Measurements from ENCODE around the gene C9. TPM values are rescaled to one million over a fixed set of nuclear protein-coding genes. Genes with fewer than 3 reads are reported as not detected.
"Not testable (repeated sequence)": the region's sequence is repeated elsewhere in the genome, so short reads cannot be mapped to it uniquely, and the experiment has no call there.

The C9 gene
- total RNA-seq, 2 experiments from 2014 or later: not detected

DNA sequence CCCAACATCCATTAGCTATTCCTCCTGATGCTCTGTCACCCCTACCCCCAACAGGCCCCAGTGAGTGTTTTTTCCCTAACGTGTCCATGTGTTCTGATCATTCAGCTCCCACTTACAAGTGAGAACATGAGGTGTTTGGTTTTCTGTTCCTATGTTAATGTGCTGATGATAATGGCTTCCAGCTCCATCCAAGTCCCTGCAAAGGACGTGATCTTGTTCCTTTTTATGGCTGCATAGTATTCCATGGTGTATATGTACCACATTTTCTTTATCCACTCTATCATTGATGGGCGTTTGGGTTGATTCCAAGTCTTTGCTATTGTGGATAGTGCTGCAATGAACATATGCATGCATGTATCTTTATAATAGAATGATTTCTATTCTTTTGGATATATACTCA, 47.8 kb downstream of the C9 start:
- H3K4me3 Mint-ChIP-seq; CTCF ChIA-PET; ATAC-seq; DNase-seq; H3K36me3 Mint-ChIP-seq (ENCODE audit: low read depth); POLR2A ChIA-PET; H3K9me3 Mint-ChIP-seq (ENCODE audit: insufficient read depth); H3K27ac Mint-ChIP-seq; H3K4me1 Mint-ChIP-seq (ENCODE audit: low read depth); H3K27me3 Mint-ChIP-seq (ENCODE audit: low read depth): not testable (repeated sequence)

- ATAC-seq: no peak
Observed at GRCh38 chr5:39315995-39316394, 48.3 kb downstream of the C9 start.

GRCh38 chr5:39314591-39314990, 49.7 kb downstream of the C9 start:
- H3K4me3 Mint-ChIP-seq: no peak overlapping the region
- POLR2A ChIA-PET: no interaction called here
- CTCF ChIA-PET: no interaction called here

More at GRCh38 chr5:39315995-39316394, 48.3 kb downstream of the C9 start:
- Mint-ChIP-seq H3K36me3 (ENCODE audit: low read depth) (no peaks in the 10 kb centered on the region), H3K27me3 (ENCODE audit: low read depth) (peaks cover 4% of the 10 kb centered on the region), H3K4me3 (no peak overlapping the region), H3K4me1 (ENCODE audit: low read depth) (no peaks in the 10 kb centered on the region), H3K27ac (no peak overlapping the region), H3K9me3 (ENCODE audit: insufficient read depth) (peaks cover 5% of the 10 kb centered on the region)
- CTCF ChIA-PET: no interaction called here
- POLR2A ChIA-PET: no interaction called here
- DNase-seq: no peak

DNA sequence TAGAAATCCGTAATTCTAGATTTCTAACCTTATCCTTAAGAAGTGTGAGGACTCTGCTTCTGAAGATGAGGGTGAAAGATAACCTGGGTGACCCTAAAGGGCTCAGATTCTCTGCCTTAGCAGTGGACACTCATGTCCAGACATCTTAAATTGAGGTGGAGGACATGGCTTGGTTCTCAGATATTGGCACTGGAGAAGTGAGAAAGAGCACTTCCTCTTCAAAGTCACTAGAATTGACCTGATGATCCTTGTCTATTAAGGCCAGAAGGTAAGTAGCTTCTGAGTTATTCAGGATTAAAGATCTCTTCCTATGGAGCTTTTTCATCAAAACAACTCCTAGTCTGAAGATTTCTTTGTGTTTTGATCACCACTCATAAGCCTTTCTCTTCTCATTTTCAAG, 54.8 kb downstream of the C9 start:
- H3K4me3 Mint-ChIP-seq: no peak overlapping the region
- H3K4me1 Mint-ChIP-seq (ENCODE audit: low read depth): no peaks in the 10 kb centered on the region
- no peak for ATAC-seq
- H3K27me3 Mint-ChIP-seq (ENCODE audit: low read depth): peaks cover 4% of the 10 kb centered on the region
- no peak for DNase-seq
- no peaks in the 10 kb centered on the region for H3K9me3 Mint-ChIP-seq (ENCODE audit: insufficient read depth)
- H3K36me3 Mint-ChIP-seq (ENCODE audit: low read depth): no peaks in the 10 kb centered on the region
- H3K27ac Mint-ChIP-seq: no peak overlapping the region
- CTCF ChIA-PET: interaction anchor here (0.8 to 1.1 kb wide), 2 partner anchors 14 to 26 kb away, joined by 3 read pairs; no protein-coding TSS in a partner anchor
- POLR2A ChIA-PET: interaction anchor here (0.6 kb wide), 1 partner anchor 333 kb away, joined by 3 read pairs; no protein-coding TSS in a partner anchor

More at GRCh38 chr5:39314591-39314990, 49.7 kb downstream of the C9 start:
- DNase-seq (no peak), ATAC-seq (no peak)
- Mint-ChIP-seq H3K9me3 (ENCODE audit: insufficient read depth) (peaks cover 5% of the 10 kb centered on the region), H3K36me3 (ENCODE audit: low read depth) (no peaks in the 10 kb centered on the region), H3K4me1 (ENCODE audit: low read depth) (no peaks in the 10 kb centered on the region), H3K27ac (no peak overlapping the region), H3K27me3 (ENCODE audit: low read depth) (peaks cover 6% of the 10 kb centered on the region)

GRCh38 chr5:39302472-39302871, 61.8 kb downstream of the C9 start:
- Mint-ChIP-seq H3K27me3 (ENCODE audit: low read depth) (peaks cover 8% of the 10 kb centered on the region), H3K4me1 (ENCODE audit: low read depth) (no peaks in the 10 kb centered on the region), H3K36me3 (ENCODE audit: low read depth) (no peaks in the 10 kb centered on the region), H3K27ac (no peak overlapping the region), H3K9me3 (ENCODE audit: insufficient read depth) (peaks cover 13% of the 10 kb centered on the region), H3K4me3 (no peak overlapping the region)
- ATAC-seq: no peak
- ChIA-PET CTCF (no interaction called here), POLR2A (no interaction called here)
- no peak for DNase-seq

DNA sequence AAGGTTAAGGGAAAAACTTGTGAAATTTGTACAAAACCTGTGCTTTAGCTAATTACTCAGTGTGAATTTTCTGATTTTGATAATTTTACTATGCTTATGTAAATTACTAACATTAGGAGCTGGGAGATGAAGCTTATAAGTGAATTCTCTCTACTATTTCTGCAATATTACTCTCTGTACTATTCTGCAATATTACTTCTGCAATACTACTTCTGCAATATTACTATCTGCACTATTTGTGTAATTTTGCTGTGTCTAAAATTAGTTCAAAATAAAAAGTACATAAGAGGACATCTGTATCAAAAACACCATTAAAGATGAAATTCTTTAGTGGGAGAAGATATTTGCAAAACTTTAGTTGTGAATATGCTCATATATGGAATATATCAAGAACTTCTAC, 62.9 kb downstream of the C9 start:
- DNase-seq (no peak), ATAC-seq (no peak)
- Mint-ChIP-seq H3K36me3 (ENCODE audit: low read depth) (no peaks in the 10 kb centered on the region), H3K27me3 (ENCODE audit: low read depth) (peaks cover 8% of the 10 kb centered on the region), H3K4me1 (ENCODE audit: low read depth) (no peaks in the 10 kb centered on the region), H3K4me3 (no peak overlapping the region), H3K9me3 (ENCODE audit: insufficient read depth) (peaks cover 13% of the 10 kb centered on the region), H3K27ac (no peak overlapping the region)
- CTCF ChIA-PET: no interaction called here
- POLR2A ChIA-PET: no interaction called here

DNA sequence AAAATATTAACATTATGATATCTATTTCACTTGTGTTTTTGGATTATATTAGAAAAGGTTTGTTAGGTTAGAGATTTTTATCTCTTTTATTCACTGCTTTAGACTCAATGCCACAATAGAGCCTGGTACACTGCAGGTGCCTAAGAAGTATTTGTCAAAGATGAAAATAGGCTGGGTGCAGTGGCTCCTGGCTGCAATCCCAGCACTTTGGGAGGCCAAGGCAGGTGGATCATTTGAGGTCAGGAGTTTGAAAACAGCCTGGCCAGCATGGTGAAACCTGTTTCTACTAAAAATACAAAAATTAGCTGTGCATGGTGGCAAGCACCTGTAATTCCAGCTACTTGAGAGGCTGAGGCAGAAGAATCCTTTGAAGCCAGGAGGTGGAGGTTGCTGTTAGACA, 64.3 kb downstream of the C9 start:
- Mint-ChIP-seq H3K9me3 (ENCODE audit: insufficient read depth) (peaks cover 13% of the 10 kb centered on the region), H3K36me3 (ENCODE audit: low read depth) (no peaks in the 10 kb centered on the region), H3K27ac (no peak overlapping the region), H3K27me3 (ENCODE audit: low read depth) (peaks cover 5% of the 10 kb centered on the region), H3K4me3 (no peak overlapping the region), H3K4me1 (ENCODE audit: low read depth) (no peaks in the 10 kb centered on the region)
- ChIA-PET POLR2A (no interaction called here), CTCF (no interaction called here)
- DNase-seq (no peak), ATAC-seq (no peak)

DNA sequence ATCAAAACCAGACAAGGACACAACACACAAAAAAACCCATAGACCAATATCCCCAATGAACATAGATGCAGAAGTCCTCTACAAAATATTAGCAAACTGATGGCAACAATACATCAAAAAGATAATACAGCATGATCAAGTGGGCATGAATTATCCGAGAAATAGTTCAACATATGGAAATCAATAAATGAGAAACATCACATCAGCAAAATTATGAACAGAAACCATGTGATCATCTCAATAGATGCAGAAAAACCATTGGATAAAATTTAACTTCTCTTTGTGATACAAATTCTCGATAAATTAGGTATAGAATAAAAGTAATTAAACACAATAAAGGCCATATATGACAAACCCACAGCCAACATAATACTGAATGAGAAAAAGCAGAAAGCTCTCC, 69.6 kb downstream of the C9 start:
- DNase-seq (no peak), ATAC-seq (no peak)
- peaks cover 12% of the 10 kb centered on the region for H3K27me3 Mint-ChIP-seq (ENCODE audit: low read depth)
- CTCF ChIA-PET: interaction anchor here (0.9 to 1.4 kb wide), 2 partner anchors 15 to 77 kb away, joined by 3 read pairs; no protein-coding TSS in a partner anchor
- no peaks in the 10 kb centered on the region for H3K36me3 Mint-ChIP-seq (ENCODE audit: low read depth)
- no peak overlapping the region for H3K27ac Mint-ChIP-seq
- no peak overlapping the region for H3K4me3 Mint-ChIP-seq
- H3K9me3 Mint-ChIP-seq (ENCODE audit: insufficient read depth): peaks cover 17% of the 10 kb centered on the region
- POLR2A ChIA-PET: no interaction called here
- no peaks in the 10 kb centered on the region for H3K4me1 Mint-ChIP-seq (ENCODE audit: low read depth)

- Mint-ChIP-seq H3K36me3 (ENCODE audit: low read depth) (peaks cover 15% of the 10 kb centered on the region), H3K27me3 (ENCODE audit: low read depth) (peaks cover 3% of the 10 kb centered on the region), H3K4me1 (ENCODE audit: low read depth) (peaks cover 22% of the 10 kb centered on the region), H3K4me3 (no peak overlapping the region), H3K9me3 (ENCODE audit: insufficient read depth) (no peaks in the 10 kb centered on the region), H3K27ac (no peak overlapping the region)
- ChIA-PET CTCF (interaction anchor here (0.7 to 15.1 kb wide), 7 partner anchors 10 to 213 kb away, joined by 3 to 319 read pairs (median 21); partner anchors contain the start of gene FYB1), POLR2A (interaction anchor here (0.7 to 2.8 kb wide), 2 partner anchors 67 to 114 kb away, joined by 3 to 12 read pairs; no protein-coding TSS in a partner anchor)
- ATAC-seq: no peak
- no peak for DNase-seq
Observed at GRCh38 chr5:39284552-39284951, 79.7 kb downstream of the C9 start.

DNA sequence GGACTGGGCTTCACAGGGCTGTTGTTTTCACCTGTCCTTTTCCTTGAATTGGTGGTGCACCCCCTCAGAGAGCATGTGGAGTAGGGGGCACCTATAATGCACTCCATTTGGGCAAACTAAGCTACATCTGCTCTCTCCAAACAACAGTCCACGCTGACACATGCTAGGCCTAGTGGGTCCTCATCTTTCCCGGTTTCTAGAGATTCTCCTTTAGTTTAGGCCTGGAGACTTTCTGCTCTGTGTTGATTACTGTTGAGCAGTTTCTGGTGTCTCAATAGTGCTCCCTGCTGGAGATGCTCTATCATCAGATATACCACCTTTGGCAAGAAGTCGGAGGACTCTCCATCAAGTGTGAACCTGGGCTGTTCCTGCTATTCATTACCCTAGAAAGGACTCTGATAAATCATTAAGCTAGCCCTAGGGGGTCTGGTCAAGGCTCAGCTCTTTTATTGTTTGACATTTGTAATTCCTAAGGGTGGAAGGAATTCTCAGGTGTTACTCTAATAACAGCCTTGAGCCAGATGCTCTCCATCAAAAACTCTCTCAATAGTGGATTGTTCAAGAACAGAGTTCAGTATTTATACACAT, 81.0 kb downstream of the C9 start:
- Mint-ChIP-seq H3K36me3 (ENCODE audit: low read depth) (peaks cover 26% of the 10 kb centered on the region), H3K27ac (no peak overlapping the region), H3K4me1 (ENCODE audit: low read depth) (peaks cover 22% of the 10 kb centered on the region), H3K27me3 (ENCODE audit: low read depth) (peaks cover 3% of the 10 kb centered on the region), H3K9me3 (ENCODE audit: insufficient read depth) (no peaks in the 10 kb centered on the region), H3K4me3 (no peak overlapping the region)
- POLR2A ChIA-PET: interaction anchor here (1.0 to 2.8 kb wide), 2 partner anchors 66 to 71 kb away, joined by 4 to 12 read pairs; no protein-coding TSS in a partner anchor
- CTCF ChIA-PET: interaction anchor here (0.6 to 15.1 kb wide), 51 partner anchors 9 to 212 kb away, joined by 3 to 319 read pairs (median 6); partner anchors contain the start of gene FYB1
- DNase-seq (peak; percentile 81), ATAC-seq (peak; percentile 100)

GRCh38 chr5:39282561-39282960, 81.7 kb downstream of the C9 start:
- DNase-seq (no peak), ATAC-seq (no peak)
- H3K36me3 Mint-ChIP-seq (ENCODE audit: low read depth): peaks cover 29% of the 10 kb centered on the region
- H3K4me1 Mint-ChIP-seq (ENCODE audit: low read depth): peaks cover 22% of the 10 kb centered on the region
- no peak overlapping the region for H3K27ac Mint-ChIP-seq
- no peaks in the 10 kb centered on the region for H3K9me3 Mint-ChIP-seq (ENCODE audit: insufficient read depth)
- POLR2A ChIA-PET: interaction anchor here (0.6 to 2.8 kb wide), 4 partner anchors 64 to 207 kb away, joined by 3 to 12 read pairs (median 4); partner anchors contain the start of gene FYB1
- CTCF ChIA-PET: interaction anchor here (0.7 to 15.1 kb wide), 36 partner anchors 8 to 209 kb away, joined by 3 to 319 read pairs (median 7); partner anchors contain the start of gene FYB1
- H3K4me3 Mint-ChIP-seq: no peak overlapping the region
- H3K27me3 Mint-ChIP-seq (ENCODE audit: low read depth): peaks cover 3% of the 10 kb centered on the region

DNA sequence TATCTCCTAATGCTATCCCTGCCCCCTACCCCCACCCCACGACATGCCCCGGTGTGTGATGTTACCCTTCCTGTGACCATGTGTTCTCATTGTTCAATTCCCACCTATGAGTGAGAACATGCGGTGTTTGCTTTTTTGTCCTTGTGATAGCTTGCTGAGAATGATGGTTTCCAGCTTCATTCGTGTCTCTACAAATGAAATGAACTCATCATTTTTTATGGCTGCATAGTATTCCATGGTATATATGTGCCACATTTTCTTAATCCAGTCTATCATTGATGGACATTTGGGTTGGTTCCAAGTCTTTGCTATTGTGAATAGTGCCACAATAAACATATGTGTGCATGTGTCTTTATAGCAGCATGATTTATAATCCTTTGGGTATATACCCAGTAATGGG, 88.4 kb downstream of the C9 start:
- POLR2A ChIA-PET: not testable (repeated sequence)

More for the DNA sequence above, 88.4 kb downstream of the C9 start:
- DNase-seq; H3K9me3 Mint-ChIP-seq (ENCODE audit: insufficient read depth); H3K27me3 Mint-ChIP-seq (ENCODE audit: low read depth); ATAC-seq: not testable (repeated sequence)
- H3K27ac Mint-ChIP-seq: peak overlapping the region; percentile 76
- CTCF ChIA-PET: interaction anchor here (2.3 to 3.5 kb wide), 2 partner anchors 58 to 80 kb away, joined by 6 to 63 read pairs; partner anchors contain the start of gene FYB1
- peak overlapping the region; percentile 42 for H3K4me3 Mint-ChIP-seq
- H3K36me3 Mint-ChIP-seq (ENCODE audit: low read depth): peaks cover 33% of the 10 kb centered on the region
- peaks cover 45% of the 10 kb centered on the region for H3K4me1 Mint-ChIP-seq (ENCODE audit: low read depth)
